H9 (cell line): ENCODE results near the gene BMPR2. TPM values are rescaled to one million over a fixed set of nuclear protein-coding genes. Genes with fewer than 3 reads are reported as not detected.

Experiments used
- DNase-seq: peaks from one replicate; pipeline ENCODE4 v3.0.0-alpha.2; 2017
- H2AFZ ChIP-seq: one replicate; pipeline ENCODE4 v1.6.1; 2013; ENCODE audit warnings: mild to moderate bottlenecking, low read length, control low read depth, moderate library complexity
- H2AK5ac ChIP-seq: 2 replicates; pipeline ENCODE4 v1.6.1; 2013; ENCODE audit warnings: low read length, control low read depth, mixed read lengths; ENCODE audit not compliant: insufficient read length
- H2BK120ac ChIP-seq: one replicate; pipeline ENCODE4 v1.6.1; 2013; ENCODE audit warnings: low read depth, mild to moderate bottlenecking, low read length, control low read depth, inconsistent platforms; ENCODE audit not compliant: poor library complexity, severe bottlenecking
- H2BK12ac ChIP-seq: 2 replicates; pipeline ENCODE4 v1.6.1; 2013; ENCODE audit warnings: low read length, control low read depth, mixed read lengths, low read depth; ENCODE audit not compliant: insufficient read length
- H2BK15ac ChIP-seq: 2 replicates; pipeline ENCODE4 v1.6.1; 2013; ENCODE audit warnings: low read depth, low read length, control low read depth
- H2BK20ac ChIP-seq: one replicate; pipeline ENCODE4 v1.6.1; 2013; ENCODE audit warnings: low read depth, mild to moderate bottlenecking, low read length, control low read depth, inconsistent platforms; ENCODE audit not compliant: poor library complexity, severe bottlenecking
- H2BK5ac ChIP-seq: 2 replicates; pipeline ENCODE4 v1.6.1; 2013; ENCODE audit warnings: low read length, control low read depth, mixed read lengths; ENCODE audit not compliant: insufficient read length
- H3K14ac ChIP-seq: 2 replicates; pipeline ENCODE4 v1.6.1; 2013; ENCODE audit warnings: low read length, control low read depth; ENCODE audit not compliant: insufficient read depth
- H3K18ac ChIP-seq: 2 replicates; pipeline ENCODE4 v1.6.1; 2013; ENCODE audit warnings: low read depth, mild to moderate bottlenecking, mixed read lengths, low read length, control low read depth; ENCODE audit not compliant: insufficient read length
- H3K23ac ChIP-seq: 2 replicates; pipeline ENCODE4 v1.6.1; 2013; ENCODE audit warnings: low read length, control low read depth, mixed read lengths, low read depth; ENCODE audit not compliant: insufficient read length
- H3K23me2 ChIP-seq: 2 replicates; pipeline ENCODE4 v1.6.1; 2013; ENCODE audit warnings: low read depth, mild to moderate bottlenecking, mixed read lengths, low read length, control low read depth; ENCODE audit not compliant: insufficient read length, poor library complexity, severe bottlenecking
- H3K27ac ChIP-seq: 2 replicates; pipeline ENCODE4 v1.5.1; 2013; ENCODE audit warnings: low read length, control low read depth, mixed read lengths, low read depth; ENCODE audit not compliant: insufficient read length
- H3K27me3 ChIP-seq: 2 replicates; pipeline ENCODE4 v1.6.1; 2013; ENCODE audit warnings: low read length, control low read depth, inconsistent platforms; ENCODE audit not compliant: insufficient read depth
- H3K4ac ChIP-seq: 2 replicates; pipeline ENCODE4 v1.6.1; 2013; ENCODE audit warnings: low read depth, mild to moderate bottlenecking, control low read depth, inconsistent platforms, low read length, moderate library complexity
- H3K4me1 ChIP-seq: 2 replicates; pipeline ENCODE4 v1.6.1; 2013; ENCODE audit warnings: low read length, control low read depth, inconsistent platforms; ENCODE audit not compliant: insufficient read depth
- H3K4me2 ChIP-seq: 2 replicates; pipeline ENCODE4 v1.6.1; 2013; ENCODE audit warnings: low read length, control low read depth, mixed read lengths; ENCODE audit not compliant: insufficient read length, insufficient read depth
- H3K56ac ChIP-seq: 2 replicates; pipeline ENCODE4 v1.6.1; 2013; ENCODE audit warnings: low read depth, mild to moderate bottlenecking, mixed read lengths, low read length, control low read depth; ENCODE audit not compliant: insufficient read length
- H3K79me1 ChIP-seq: 2 replicates; pipeline ENCODE4 v1.6.1; 2013; ENCODE audit warnings: low read depth, mild to moderate bottlenecking, moderate library complexity, low read length, control low read depth, inconsistent platforms; ENCODE audit not compliant: insufficient read depth, poor library complexity, severe bottlenecking
- H3K79me2 ChIP-seq: 2 replicates; pipeline ENCODE4 v1.6.1; 2013; ENCODE audit warnings: low read length, control low read depth, inconsistent platforms; ENCODE audit not compliant: insufficient read depth
- H3K9ac ChIP-seq: 2 replicates; pipeline ENCODE4 v1.6.1; 2013; ENCODE audit warnings: low read length, control low read depth, mixed read lengths; ENCODE audit not compliant: insufficient read length; ENCODE audit errors: extremely low read depth
- H3K9me3 ChIP-seq: one replicate; pipeline ENCODE4 v1.6.1; 2013; ENCODE audit warnings: low read depth, low read length, inconsistent platforms; ENCODE audit not compliant: control insufficient read depth
- H3T11ph ChIP-seq: one replicate; pipeline ENCODE4 v1.6.1; 2013; ENCODE audit warnings: mild to moderate bottlenecking, low read length, control low read depth, inconsistent platforms
- H4K20me1 ChIP-seq: one replicate; pipeline ENCODE4 v1.6.1; 2013; ENCODE audit not compliant: control insufficient read depth, insufficient read length, insufficient read depth
- H4K5ac ChIP-seq: 2 replicates; pipeline ENCODE4 v1.6.1; 2013; ENCODE audit warnings: low read depth, mild to moderate bottlenecking, mixed read lengths, low read length, control low read depth; ENCODE audit not compliant: insufficient read length
- H4K8ac ChIP-seq: replicated peaks from 2 replicates; pipeline ENCODE4 v1.6.1; 2013; ENCODE audit warnings: low read length, control low read depth, mixed read lengths, low read depth; ENCODE audit not compliant: insufficient read length
- H4K91ac ChIP-seq: 2 replicates; pipeline ENCODE4 v1.6.1; 2013; ENCODE audit warnings: low read depth, mild to moderate bottlenecking, moderate library complexity, mixed read lengths, low read length, control low read depth; ENCODE audit not compliant: insufficient read length
- H3K27ac Mint-ChIP-seq, 3 experiments: 2 replicates in 2 of 3; 3 replicates in 1 of 3; pipeline ENCODE4 v1.8.0; 2020 to 2021; ENCODE audit warnings: mixed read lengths in 3 of 3, mild to moderate bottlenecking in 1 of 3, moderate library complexity in 1 of 3
- H3K27me3 Mint-ChIP-seq: 2 replicates; pipeline ENCODE4 v1.8.0; 2021; ENCODE audit warnings: low read depth, mild to moderate bottlenecking, moderate library complexity, mixed read lengths
- H3K36me3 Mint-ChIP-seq, 3 experiments: 2 replicates in 2 of 3; 3 replicates in 1 of 3; pipeline ENCODE4 v1.8.0; 2020 to 2021; ENCODE audit warnings: low read depth in 3 of 3, mixed read lengths in 3 of 3; ENCODE audit not compliant: insufficient read depth in 1 of 3
- H3K4me1 Mint-ChIP-seq, 2 experiments: 2 replicates each; pipeline ENCODE4 v1.8.0; 2020; ENCODE audit warnings: mixed read lengths in 2 of 2
- H3K4me3 Mint-ChIP-seq, 2 experiments: 2 replicates in 1 of 2; 3 replicates in 1 of 2; pipeline ENCODE4 v1.8.0; 2020 to 2021; ENCODE audit warnings: mild to moderate bottlenecking in 2 of 2, mixed read lengths in 2 of 2, moderate library complexity in 1 of 2
- H3K9me3 Mint-ChIP-seq, 2 experiments: 2 replicates in 1 of 2; 3 replicates in 1 of 2; pipeline ENCODE4 v1.8.0; 2020; ENCODE audit warnings: mild to moderate bottlenecking in 2 of 2, mixed read lengths in 2 of 2, moderate library complexity in 1 of 2
- CTCF ChIP-seq: fragments of 200-600 bp; sonication (generic); conservative IDR thresholded peaks from 3 replicates; pipeline ENCODE4 v1.8.0; 2021; ENCODE audit warnings: antibody characterized with exemption, mild to moderate bottlenecking
- WGBS: extraction: QIAGEN DNeasy Blood & Tissue Kit; methylation state at CpG from one replicate; pipeline ENCODE4 v1.1.7; 2013; ENCODE audit warnings: missing lambda C conversion rate, low lambda C conversion rate, mixed read lengths; ENCODE audit not compliant: insufficient read length; ENCODE audit errors: extremely low coverage; 5-methylcytosine and 5-hydroxymethylcytosine counted together
- total RNA-seq: library from RNA; stranded (reverse); gene quantifications from 2 replicates; pipeline ENCODE4 v1.2.1, GENCODE V29; 2021

BMPR2 gene
- total RNA-seq, 1 experiment from 2014 or later = 17.3 TPM

GRCh38 chr2:202612145-202612544 is 236.0 kb downstream of the BMPR2 start:
- no peak for TF ChIP-seq CTCF
- H3K36me3 Mint-ChIP-seq = no peaks in the 10 kb centered on the region
- Histone ChIP-seq H3T11ph (no peak overlapping the region), H3K27ac (no peak overlapping the region), H3K18ac (no peak overlapping the region), H2BK5ac (no peak overlapping the region), H2AK5ac (no peak overlapping the region), H2BK12ac (no peak overlapping the region), H2BK15ac (no peak overlapping the region), H4K5ac (no peak overlapping the region), H3K79me2 (no peaks in the 10 kb centered on the region), H4K20me1 (no peaks in the 10 kb centered on the region), H4K8ac (no peak overlapping the region), H3K56ac (no peak overlapping the region), H3K27me3 (no peaks in the 10 kb centered on the region), H4K91ac (no peak overlapping the region), H3K9ac (no peak overlapping the region), H3K79me1 (no peaks in the 10 kb centered on the region), H3K23me2 (no peaks in the 10 kb centered on the region), H3K4me1 (no peaks in the 10 kb centered on the region), H3K14ac (no peak overlapping the region), H3K9me3 (no peaks in the 10 kb centered on the region), H3K23ac (no peak overlapping the region), H2BK20ac (no peak overlapping the region), H3K4ac (no peak overlapping the region), H2AFZ (no peak overlapping the region), H3K4me2 (no peak overlapping the region), H2BK120ac (no peak overlapping the region)
- WGBS = no CpG with 5 or more reads among the region's 1 CpG
- no peak overlapping the region for H3K27ac Mint-ChIP-seq
- H3K4me3 Mint-ChIP-seq = no peak overlapping the region
- H3K27me3 Mint-ChIP-seq = no peaks in the 10 kb centered on the region
- DNase-seq = no peak
- peaks cover 3% of the 10 kb centered on the region in 2 experiments; a peak in 1 of 4 replicates for H3K4me1 Mint-ChIP-seq
- H3K9me3 Mint-ChIP-seq = no peaks in the 10 kb centered on the region
